HT-29 (cell line): ENCODE results near the gene KCNRG. TPM values are rescaled to one million over a fixed set of nuclear protein-coding genes. Genes with fewer than 3 reads are reported as not detected.
"Not testable (repeated sequence)": the region's sequence is repeated elsewhere in the genome, so short reads cannot be mapped to it uniquely, and the experiment has no call there.

Source experiments
- DNase-seq: peaks from one replicate; pipeline ENCODE4 v3.0.0-alpha.2; 2015; ENCODE audit warnings: low spot score
- total RNA-seq: library from RNA; depleted of rRNA; stranded (reverse); fragments of >200 nt; shearing (Covaris generic); gene quantifications from 2 replicates; pipeline ENCODE4 v1.2.3, GENCODE V29; 2014; rRNA removed

Gene KCNRG
- not detected in 2 replicates for total RNA-seq

DNA sequence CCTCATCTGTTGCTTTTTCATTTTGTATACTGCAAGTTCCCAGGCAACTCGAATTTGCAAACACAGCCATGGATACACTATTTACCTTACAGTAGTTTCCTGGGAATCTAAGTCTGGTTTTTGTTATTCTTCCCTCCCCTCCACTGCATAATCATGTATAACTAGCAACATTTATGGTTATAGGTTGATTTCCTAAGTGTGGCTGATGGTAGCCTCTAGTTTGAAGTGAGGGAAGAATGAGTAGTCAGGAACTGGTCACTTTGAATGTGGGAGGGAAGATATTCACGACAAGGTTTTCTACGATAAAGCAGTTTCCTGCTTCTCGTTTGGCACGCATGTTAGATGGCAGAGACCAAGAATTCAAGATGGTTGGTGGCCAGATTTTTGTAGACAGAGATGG is at the start of gene KCNRG:
TSS of gene KCNRG (plus strand) at position 187 of the 400 bp plus-strand sequence. CDS start at position 237, 50 bp downstream.
- no peak for DNase-seq

DNA sequence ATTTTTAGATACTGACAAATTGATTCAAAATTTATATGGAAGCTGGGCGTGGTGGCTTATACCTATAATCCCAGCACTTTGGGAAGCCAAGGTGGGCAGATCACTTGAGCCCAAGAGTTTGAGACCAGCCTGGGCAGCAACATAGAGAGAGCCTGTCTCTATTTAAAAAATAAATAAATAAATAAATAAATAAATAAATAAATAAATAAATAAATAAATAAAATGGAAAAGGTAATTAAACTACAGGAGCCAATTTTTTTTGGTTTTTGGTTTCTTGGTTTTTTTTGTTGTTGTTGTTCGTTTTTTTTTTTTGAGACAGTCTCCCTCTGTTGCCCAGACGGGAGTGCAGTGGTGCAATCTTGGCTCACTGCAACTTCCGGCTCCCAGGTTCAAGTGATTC is 47.8 kb upstream of the KCNRG start:
- DNase-seq: no peak

- no peak for DNase-seq
Observed at GRCh38 chr13:49972709-49973108, 42.5 kb upstream of the KCNRG start.

DNA sequence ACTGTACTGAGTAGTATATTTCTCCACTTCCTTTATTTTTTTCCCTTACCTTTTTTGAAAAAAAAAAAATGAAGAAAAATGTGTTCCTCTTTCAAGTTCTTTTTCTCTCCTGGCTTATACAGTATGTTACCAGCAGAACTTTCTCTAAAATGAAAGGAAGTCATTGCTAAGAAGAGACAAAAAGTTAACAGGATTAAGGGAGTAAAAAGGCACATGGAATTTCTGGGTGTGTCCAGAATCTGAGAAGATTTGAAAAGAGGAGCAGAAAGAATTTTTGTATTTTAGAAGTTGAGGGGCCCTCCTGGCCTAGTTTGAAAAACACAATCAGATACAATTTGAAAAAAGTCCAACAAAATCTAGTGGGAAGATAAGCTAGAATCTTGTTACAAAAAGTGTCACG is 39.4 kb upstream of the KCNRG start:
- no peak for DNase-seq

- peak; percentile 94 for DNase-seq
Observed at GRCh38 chr13:49976314-49977258, 38.7 kb upstream of the KCNRG start.

DNA sequence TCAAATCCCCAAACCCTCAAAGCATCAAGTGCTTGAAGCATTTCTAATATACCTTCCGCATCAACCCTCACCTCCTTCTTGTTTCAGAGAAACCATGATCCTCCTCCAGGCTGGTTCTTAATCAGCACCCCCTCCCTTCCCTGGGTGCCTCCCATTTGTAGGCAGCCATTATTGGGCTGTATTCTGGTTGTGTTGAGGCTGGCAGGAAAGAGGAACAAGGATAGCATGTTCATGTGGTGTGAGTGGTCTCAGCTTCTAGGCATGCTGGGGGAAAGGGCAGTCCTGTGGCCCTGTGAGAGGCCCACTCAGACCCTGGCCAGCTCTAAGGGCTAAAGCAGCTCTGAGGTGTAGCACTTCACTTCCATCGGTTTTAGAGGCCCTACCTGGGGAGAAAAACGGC is 37.3 kb upstream of the KCNRG start:
- no peak for DNase-seq

DNA sequence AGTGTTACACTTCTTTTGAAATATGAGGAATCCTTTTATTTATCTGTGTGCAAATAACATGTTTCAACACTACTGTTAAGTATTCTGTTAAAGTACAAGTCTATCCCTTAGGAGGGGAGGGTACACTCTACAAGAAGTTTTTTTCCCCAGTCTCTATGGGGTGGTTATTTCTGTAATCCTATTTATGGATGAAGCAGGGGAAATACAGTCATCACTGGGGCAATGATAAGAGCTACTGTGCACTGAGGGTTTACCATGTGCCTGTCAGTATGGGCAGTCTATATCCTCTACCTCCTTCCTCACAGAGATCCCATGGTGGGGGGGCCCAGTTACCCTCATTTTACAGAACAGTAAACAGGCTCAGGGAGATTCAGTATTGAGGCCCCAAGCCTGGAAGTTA is 35.0 kb upstream of the KCNRG start:
- DNase-seq: no peak

DNA sequence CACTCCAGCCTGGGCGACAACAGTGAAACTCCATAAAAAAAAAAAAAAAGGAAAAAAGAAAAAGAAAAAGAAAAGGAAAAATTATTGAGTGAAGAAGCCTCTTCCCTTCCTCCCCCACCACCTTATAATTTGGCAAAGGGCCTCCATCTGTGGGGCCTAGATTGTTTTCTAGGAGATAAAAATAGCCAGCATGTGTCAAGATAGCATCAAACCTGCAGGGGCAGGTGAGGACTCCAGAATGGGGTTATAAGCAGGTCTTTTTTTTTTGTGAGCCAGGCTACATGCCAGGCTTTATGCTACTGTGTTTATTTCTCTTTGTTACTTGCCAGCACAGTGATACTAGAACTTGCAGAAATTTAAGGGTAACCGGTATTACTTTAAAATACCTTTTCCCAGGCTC is 30.1 kb upstream of the KCNRG start:
- no peak for DNase-seq

- DNase-seq: no peak
Observed at GRCh38 chr13:49986471-49986870, 28.8 kb upstream of the KCNRG start.

GRCh38 chr13:49990612-49991011 is 24.6 kb upstream of the KCNRG start:
- not testable (repeated sequence) for DNase-seq

DNA sequence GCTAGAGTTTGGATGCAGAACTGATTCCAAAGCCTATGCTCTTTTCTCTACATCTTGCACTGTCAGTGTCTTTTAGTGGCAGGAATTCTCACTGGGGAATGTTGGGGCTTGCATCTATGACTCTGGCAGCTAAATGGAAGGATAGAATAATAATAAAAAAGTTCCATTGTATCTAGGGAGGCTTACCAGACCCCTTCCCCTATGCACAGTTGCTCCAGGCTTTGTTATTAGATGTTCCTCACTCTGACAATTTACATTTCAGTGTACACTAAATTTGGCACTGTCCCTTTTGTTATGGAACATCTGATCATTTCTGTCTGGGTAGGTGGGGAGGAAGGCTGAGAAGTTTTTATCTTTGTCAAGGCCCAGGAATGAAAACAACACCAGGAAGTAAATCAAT is 22.1 kb upstream of the KCNRG start:
- no peak for DNase-seq

DNA sequence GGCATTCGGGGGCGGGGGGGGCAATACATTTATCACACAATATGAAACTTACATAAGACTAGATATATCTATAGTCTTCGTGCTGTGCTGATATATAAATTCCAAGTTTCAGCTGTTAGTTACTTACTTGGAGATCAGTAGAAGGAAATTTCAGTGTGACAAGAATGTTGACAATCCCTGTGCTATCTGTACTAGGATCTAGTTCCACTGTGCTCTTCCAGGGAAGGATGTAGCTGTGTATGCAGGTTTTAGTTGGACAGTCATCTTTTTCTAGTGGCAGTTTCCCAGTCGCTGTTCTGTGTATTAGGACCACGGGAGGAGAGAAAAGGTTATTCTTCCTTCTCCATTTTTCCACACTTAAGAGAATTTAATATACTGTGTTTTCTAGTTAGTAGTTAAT is 21.6 kb upstream of the KCNRG start:
- DNase-seq: no peak

- DNase-seq: peak; percentile 23
Observed at GRCh38 chr13:49995625-49996101, 19.6 kb upstream of the KCNRG start.

DNA sequence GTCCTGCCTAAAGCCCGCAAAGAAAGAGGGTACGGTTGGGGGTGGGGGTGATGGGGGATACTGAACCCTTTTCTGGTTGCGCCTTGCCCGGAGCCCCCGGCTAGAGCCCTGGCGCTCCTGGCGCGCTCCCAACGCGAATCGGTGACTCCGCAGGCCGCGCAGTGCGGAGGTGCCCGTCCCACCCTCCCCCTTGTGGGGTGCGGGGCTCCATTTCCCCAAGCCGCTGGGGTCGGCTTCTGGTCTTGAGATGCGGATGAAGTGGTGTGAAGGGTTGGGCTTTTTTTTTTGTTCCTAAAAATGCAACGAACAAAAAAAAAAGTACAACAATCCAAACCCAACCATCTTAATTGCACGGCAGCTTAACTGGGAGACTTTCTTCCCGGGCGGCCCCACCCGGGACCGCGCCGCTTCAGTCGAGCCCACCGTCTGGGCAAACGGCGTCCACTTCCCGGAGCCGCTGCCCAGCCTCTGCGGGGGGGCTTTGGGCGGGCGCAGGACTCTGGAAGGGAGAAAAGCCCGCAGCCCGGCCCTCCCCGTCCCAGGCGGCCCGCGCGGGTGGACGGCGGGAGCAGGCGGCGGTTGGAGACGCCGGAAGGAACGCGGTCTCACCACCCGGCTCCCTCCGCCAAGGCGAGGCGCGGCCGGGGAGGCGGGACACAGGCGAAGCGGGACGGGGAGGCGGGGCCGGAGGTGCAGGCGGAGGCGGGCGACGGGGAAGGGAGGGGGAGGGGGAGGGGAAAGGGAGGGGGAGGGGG is 18.9 kb upstream of the KCNRG start:
- peak; percentile 94 for DNase-seq

- peak; percentile 97 for DNase-seq
Observed at GRCh38 chr13:49996951-49997895, 18.0 kb upstream of the KCNRG start, which contains the start of gene TRIM13. TSS of gene TRIM13 (plus strand) at chr13:49997042. CDS start at chr13:50011941, 14,899 bp downstream.

DNA sequence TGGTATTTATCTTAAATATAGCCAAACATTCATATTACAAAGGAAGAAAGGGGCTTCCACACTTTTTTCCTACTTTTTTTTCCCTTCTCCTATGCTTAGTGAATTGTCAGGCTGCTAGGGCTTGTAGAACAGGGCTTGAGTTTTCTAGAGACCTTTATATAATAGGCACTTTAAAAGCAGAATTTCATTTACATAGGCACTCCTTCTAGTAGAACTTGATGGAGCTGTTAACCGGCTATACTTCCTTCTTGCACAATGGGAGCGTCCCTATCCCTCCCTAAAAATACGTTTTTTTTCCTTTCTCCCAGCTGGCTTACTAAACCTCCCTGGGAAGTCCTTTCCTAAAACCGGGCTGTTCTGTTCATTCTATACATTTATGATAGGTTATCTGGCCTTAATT is 17.3 kb upstream of the KCNRG start:
- no peak for DNase-seq

DNA sequence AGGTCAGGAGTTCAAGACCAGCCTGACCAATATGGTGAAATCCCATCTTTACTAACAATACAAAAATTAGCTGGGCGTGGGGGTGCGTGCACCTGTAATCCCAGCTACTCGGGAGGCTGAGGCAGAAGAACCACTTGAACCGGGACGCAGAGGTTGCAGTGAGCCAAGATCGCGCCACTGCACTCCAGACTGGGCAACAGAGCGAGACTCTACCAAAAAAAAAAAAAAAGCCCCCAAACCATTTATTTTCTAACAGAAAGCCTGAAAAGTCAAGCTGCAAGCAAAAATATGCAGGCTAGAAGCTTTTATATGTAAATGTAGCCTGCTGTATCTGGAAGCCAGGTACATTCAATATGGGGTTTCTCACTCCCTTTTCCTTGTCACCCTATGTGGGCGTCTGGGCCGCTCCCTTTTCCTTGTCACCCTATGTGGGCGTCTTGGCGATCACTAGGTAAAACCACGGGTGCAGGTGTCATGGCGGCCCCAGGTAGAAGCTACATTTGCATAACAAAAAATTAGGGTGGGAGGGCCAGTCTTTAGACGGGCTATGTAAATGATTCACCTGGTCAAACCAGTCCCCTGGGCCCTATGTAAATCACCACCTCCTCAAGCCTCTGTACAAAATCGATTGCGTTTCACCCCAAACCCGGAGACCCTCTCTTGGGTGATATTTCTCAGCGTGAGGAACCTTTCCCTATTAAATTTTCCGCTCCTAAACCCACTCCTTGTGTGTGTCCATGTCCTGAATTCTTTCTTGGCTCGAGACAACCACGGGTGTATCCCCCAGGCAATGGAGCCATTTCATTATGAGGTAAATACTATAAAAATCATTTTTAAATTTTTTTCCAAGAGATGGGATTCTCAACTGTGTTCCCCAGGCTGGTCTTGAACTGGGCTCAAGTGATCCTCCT is 16.3 kb upstream of the KCNRG start:
- no peak for DNase-seq

GRCh38 chr13:50001287-50001686 is 14.0 kb upstream of the KCNRG start:
- DNase-seq: no peak

GRCh38 chr13:50006426-50007135 is 8.7 kb upstream of the KCNRG start:
- no peak for DNase-seq
